ENCODE results near the gene CRISPLD2.
A peak's percentile ranks its signal among the peaks of the same experiment; 100 is the strongest.

Gene CRISPLD2

GRCh38 chr16:84949772-84950436 lies 130.1 kb downstream of the CRISPLD2 start:
- Histone ChIP-seq H3K4me3 (ENCODE audit: low read depth, low read length) (no peak overlapping the region), H3K4me1 (ENCODE audit: control insufficient read depth, insufficient read depth, low read length) (no peaks in the 10 kb centered on the region), H3K27ac (ENCODE audit: extremely low read depth, low read depth, low read length) (no peak overlapping the region), H3K9me3 (ENCODE audit: control insufficient read depth, insufficient read depth, low read depth, low read length) (no peaks in the 10 kb centered on the region), H3K36me3 (ENCODE audit: control insufficient read depth in 2 of 2, insufficient read depth in 1 of 2, low read length in 2 of 2) (no peaks in the 10 kb centered on the region)
- CTCF ChIA-PET, result interaction anchor here (0.6 to 6.2 kb wide), 4 partner anchors 195 to 413 kb away, joined by 3 to 119 read pairs (median 6); no protein-coding TSS in a partner anchor
- TF ChIP-seq WT1 (tag by site-specific recombination; IDR thresholded peaks at IDR 0.05) (no peak), ZBTB21 (tag by site-specific recombination; IDR thresholded peaks at IDR 0.05) (no peak), ZBTB8A (tag by site-specific recombination; IDR thresholded peaks at IDR 0.05) (no peak), ZNF132 (tag by site-specific recombination; IDR thresholded peaks at IDR 0.05; ENCODE audit: borderline replicate concordance) (no peak), ZNF114 (tag by site-specific recombination; IDR thresholded peaks at IDR 0.05) (no peak)
- TF ChIP-seq, protein P1, sequence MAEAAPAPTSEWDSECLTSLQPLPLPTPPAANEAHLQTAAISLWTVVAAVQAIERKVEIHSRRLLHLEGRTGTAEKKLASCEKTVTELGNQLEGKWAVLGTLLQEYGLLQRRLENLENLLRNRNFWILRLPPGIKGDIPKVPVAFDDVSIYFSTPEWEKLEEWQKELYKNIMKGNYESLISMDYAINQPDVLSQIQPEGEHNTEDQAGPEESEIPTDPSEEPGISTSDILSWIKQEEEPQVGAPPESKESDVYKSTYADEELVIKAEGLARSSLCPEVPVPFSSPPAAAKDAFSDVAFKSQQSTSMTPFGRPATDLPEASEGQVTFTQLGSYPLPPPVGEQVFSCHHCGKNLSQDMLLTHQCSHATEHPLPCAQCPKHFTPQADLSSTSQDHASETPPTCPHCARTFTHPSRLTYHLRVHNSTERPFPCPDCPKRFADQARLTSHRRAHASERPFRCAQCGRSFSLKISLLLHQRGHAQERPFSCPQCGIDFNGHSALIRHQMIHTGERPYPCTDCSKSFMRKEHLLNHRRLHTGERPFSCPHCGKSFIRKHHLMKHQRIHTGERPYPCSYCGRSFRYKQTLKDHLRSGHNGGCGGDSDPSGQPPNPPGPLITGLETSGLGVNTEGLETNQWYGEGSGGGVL (tag by site-specific recombination; IDR thresholded peaks at IDR 0.05), result no peak
- POLR2A ChIA-PET, result no interaction called here

DNA sequence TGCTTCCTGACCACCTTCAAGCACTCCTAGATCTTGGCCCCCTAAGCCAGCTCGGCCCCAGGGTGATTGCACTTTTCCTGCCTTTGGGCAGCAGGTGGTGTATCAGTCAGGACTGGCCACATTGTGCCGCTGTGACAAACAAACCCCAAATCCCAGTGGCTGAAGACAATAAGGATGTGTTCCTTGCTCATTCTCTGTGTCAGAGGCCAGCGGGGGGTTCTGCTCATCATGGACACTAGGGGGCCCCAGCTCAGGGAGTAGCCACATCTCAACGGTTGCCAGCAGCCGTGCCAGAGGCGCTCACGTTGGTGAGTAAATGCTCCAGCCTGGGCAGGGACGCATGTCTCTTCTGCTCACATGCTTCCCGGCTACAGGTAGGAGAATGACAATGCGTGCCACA lies 131.1 kb downstream of the CRISPLD2 start:
- POLR2A ChIA-PET, result no interaction called here

GRCh38 chr16:84952335-84953189 lies 132.8 kb downstream of the CRISPLD2 start:
- Histone ChIP-seq H3K4me1 (ENCODE audit: control insufficient read depth, insufficient read depth, low read length) (no peaks in the 10 kb centered on the region), H3K4me3 (ENCODE audit: low read depth, low read length) (no peak overlapping the region), H3K9me3 (ENCODE audit: control insufficient read depth, insufficient read depth, low read depth, low read length) (no peaks in the 10 kb centered on the region), H3K36me3 (ENCODE audit: control insufficient read depth in 2 of 2, insufficient read depth in 1 of 2, low read length in 2 of 2) (no peaks in the 10 kb centered on the region), H3K27ac (ENCODE audit: extremely low read depth, low read depth, low read length) (no peak overlapping the region)
- CTCF ChIA-PET, result interaction anchor here (0.6 to 6.2 kb wide), 34 partner anchors 10 to 442 kb away, joined by 3 to 119 read pairs (median 4); partner anchors contain the start of gene CRISPLD2
- TF ChIP-seq ZNF654 (tag by site-specific recombination; IDR thresholded peaks at IDR 0.05; ENCODE audit: low read depth) (peak; percentile 60), ZNF660 (tag by site-specific recombination; IDR thresholded peaks at IDR 0.05) (0 out of 2 replicates have a peak, but pooled peaks have one; percentile 18), ZNF16 (tag by site-specific recombination; IDR thresholded peaks at IDR 0.05; ENCODE audit: low read depth) (peak; percentile 74; the same call in 1 of the 2 replicates), PRDM6 (tag by site-specific recombination; IDR thresholded peaks at IDR 0.05) (no peak), CTCF (tag by site-specific recombination; IDR thresholded peaks at IDR 0.05) (peak; percentile 75), ZIC2 (tag by site-specific recombination; IDR thresholded peaks at IDR 0.05) (0 out of 2 replicates have a peak, but pooled peaks have one; percentile 22)
- POLR2A ChIA-PET, result interaction anchor here (1.0 kb wide), 1 partner anchor 11 kb away, joined by 3 read pairs; no protein-coding TSS in a partner anchor

More for the DNA sequence above, 131.1 kb downstream of the CRISPLD2 start:
- TF ChIP-seq RBAK (tag by site-specific recombination; IDR thresholded peaks at IDR 0.05), result peak; percentile 64; the same call in 1 of the 2 replicates
- TF ChIP-seq ZNF394 (tag by site-specific recombination; IDR thresholded peaks at IDR 0.05; ENCODE audit: borderline replicate concordance), result no peak
- TF ChIP-seq ZNF843 (tag by site-specific recombination; IDR thresholded peaks at IDR 0.05), result no peak
- no peak for TF ChIP-seq ZSCAN5A (tag by site-specific recombination; IDR thresholded peaks at IDR 0.05)
- no peak for TF ChIP-seq HOXD13 (CRISPR knock-in tag; IDR thresholded peaks at IDR 0.05; ENCODE audit: borderline replicate concordance)
- no peak for TF ChIP-seq ZNF701 (tag by site-specific recombination; IDR thresholded peaks at IDR 0.05)
- TF ChIP-seq PRDM1 (tag by site-specific recombination; IDR thresholded peaks at IDR 0.05), result no peak
- TF ChIP-seq ZBTB17 (tag by site-specific recombination; IDR thresholded peaks at IDR 0.05), result no peak
- no peaks in the 10 kb centered on the region for H3K9me3 ChIP-seq (ENCODE audit: control insufficient read depth, insufficient read depth, low read depth, low read length)
- no peak overlapping the region for H3K27ac ChIP-seq (ENCODE audit: extremely low read depth, low read depth, low read length)
- no peaks in the 10 kb centered on the region for H3K36me3 ChIP-seq (ENCODE audit: control insufficient read depth in 2 of 2, insufficient read depth in 1 of 2, low read length in 2 of 2)
- no peak overlapping the region for H3K4me3 ChIP-seq (ENCODE audit: low read depth, low read length)
- CTCF ChIA-PET, result interaction anchor here (0.6 to 6.2 kb wide), 10 partner anchors 8 to 1280 kb away, joined by 3 to 119 read pairs (median 6); no protein-coding TSS in a partner anchor
- no peaks in the 10 kb centered on the region for H3K4me1 ChIP-seq (ENCODE audit: control insufficient read depth, insufficient read depth, low read length)

All from HEK293 (cell line).